ENCODE results near the gene ADAMTS18. TPM values are rescaled to one million over a fixed set of nuclear protein-coding genes. Genes with fewer than 3 reads are reported as not detected.
"Not testable (repeated sequence)": the region's sequence is repeated elsewhere in the genome, so short reads cannot be mapped to it uniquely, and the experiment has no call there.

Gene ADAMTS18
- total and polyA plus RNA-seq, 8 donors, result 0.18 to 4.6 (median 3.6) TPM; not detected in 1

DNA sequence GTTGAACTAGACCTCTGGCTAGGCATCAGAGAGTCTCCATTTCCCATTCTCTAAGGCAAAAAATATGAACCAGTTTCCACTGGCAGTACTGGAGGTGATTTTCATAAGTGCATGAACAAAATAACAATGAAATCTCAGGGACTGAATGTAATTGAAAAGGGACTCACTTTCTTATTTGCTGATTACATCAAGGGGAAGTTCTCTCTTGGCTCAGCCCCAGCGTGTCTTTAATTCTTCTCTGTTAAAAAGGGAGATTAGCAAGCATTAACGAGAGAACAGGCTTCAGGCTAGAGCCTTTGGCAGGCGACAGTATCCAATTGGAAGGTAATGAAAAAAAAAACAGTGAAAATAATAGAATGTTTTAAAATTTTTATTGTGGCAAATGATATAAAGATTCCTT, 34.0 kb upstream of the ADAMTS18 start:
- no peaks in the 10 kb centered on the region for H3K36me3 ChIP-seq
- intact Hi-C loops (cut with DNase I), result no loop called here
- no peak overlapping the region for H3K27ac ChIP-seq
- TF ChIP-seq, protein P1, sequence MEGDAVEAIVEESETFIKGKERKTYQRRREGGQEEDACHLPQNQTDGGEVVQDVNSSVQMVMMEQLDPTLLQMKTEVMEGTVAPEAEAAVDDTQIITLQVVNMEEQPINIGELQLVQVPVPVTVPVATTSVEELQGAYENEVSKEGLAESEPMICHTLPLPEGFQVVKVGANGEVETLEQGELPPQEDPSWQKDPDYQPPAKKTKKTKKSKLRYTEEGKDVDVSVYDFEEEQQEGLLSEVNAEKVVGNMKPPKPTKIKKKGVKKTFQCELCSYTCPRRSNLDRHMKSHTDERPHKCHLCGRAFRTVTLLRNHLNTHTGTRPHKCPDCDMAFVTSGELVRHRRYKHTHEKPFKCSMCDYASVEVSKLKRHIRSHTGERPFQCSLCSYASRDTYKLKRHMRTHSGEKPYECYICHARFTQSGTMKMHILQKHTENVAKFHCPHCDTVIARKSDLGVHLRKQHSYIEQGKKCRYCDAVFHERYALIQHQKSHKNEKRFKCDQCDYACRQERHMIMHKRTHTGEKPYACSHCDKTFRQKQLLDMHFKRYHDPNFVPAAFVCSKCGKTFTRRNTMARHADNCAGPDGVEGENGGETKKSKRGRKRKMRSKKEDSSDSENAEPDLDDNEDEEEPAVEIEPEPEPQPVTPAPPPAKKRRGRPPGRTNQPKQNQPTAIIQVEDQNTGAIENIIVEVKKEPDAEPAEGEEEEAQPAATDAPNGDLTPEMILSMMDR (IDR thresholded peaks at IDR 0.05), result no peak
- ATAC-seq, result no peak
- no peak for DNase-seq
- no peak overlapping the region for H3K4me3 ChIP-seq
- no peaks in the 10 kb centered on the region for H3K9me3 ChIP-seq
- H3K4me1 ChIP-seq, result no peaks in the 10 kb centered on the region
- H3K27me3 ChIP-seq, result no peaks in the 10 kb centered on the region

DNA sequence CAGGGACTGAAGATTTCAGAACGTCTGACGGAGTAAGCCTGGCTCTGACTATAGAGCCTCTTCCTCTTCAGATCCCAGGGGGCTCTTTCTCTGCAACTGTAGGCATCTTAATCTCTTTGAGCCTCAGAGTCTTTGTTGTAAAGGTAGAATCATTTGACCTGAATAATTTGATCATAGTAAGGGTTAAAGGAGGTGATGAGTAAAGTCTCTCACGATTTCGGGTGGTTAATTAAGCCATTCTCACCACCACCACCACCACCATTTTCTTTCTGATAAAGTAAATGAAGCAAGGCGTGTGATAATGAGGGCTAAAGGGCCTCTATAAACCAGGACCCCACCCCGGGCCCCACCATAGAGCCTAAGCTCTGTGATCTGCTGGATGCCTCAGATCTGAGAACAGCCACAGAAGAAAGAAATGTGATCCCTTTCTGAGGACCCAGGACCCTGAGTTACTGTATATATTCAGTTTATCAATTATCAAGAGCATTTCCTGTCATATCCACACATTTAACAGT, 33.0 kb upstream of the ADAMTS18 start:
- H3K4me3 ChIP-seq, result no peak overlapping the region
- intact Hi-C loops (cut with DNase I), result no loop called here
- no peak overlapping the region for H3K27ac ChIP-seq
- H3K9me3 ChIP-seq, result no peaks in the 10 kb centered on the region
- H3K4me1 ChIP-seq, result no peaks in the 10 kb centered on the region
- no peaks in the 10 kb centered on the region for H3K27me3 ChIP-seq
- ATAC-seq (no peak), DNase-seq (no peak)
- TF ChIP-seq, protein P1 (IDR thresholded peaks at IDR 0.05), result no peak
- no peaks in the 10 kb centered on the region for H3K36me3 ChIP-seq

DNA sequence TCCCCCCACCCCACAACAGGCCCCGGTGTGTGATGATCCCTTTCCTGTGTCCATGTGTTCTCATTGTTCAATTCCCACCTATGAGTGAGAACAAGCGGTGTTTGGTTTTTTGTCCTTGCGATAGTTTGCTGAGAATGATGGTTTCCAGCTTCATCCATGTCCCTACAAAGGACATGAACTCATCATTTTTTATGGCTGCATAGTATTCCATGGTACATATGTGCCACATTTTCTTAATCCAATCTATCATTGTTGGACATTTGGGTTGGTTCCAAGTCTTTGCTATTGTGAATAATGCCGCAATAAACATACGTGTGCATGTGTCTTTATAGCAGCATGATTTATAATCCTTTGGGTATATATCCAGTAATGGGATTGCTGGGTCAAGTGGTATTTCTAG, 28.8 kb upstream of the ADAMTS18 start:
- H3K4me3 ChIP-seq; ATAC-seq; intact Hi-C loops (cut with DNase I); DNase-seq; H3K4me1 ChIP-seq; H3K36me3 ChIP-seq; H3K9me3 ChIP-seq; H3K27ac ChIP-seq; H3K27me3 ChIP-seq: not testable (repeated sequence)

DNA sequence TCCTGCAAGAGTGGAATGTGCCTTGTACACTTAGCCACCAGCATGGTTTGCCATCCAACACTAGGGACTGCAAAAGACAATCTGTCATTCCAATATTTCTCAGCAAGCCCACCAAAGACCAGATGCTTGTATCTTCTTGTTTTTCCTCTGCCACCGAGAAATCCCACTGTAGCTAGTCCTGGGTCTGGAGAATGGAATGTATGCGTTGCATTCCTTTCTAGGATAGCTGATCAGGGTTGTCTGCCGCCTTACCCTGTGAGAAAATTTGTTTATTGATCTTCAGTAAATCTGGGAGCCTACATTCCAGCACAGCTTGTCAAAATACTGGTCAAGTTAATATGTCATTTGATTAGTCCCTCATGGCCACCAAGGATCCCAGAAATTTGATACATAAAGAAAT, 28.1 kb upstream of the ADAMTS18 start:
- Histone ChIP-seq H3K27ac (no peak overlapping the region), H3K9me3 (no peaks in the 10 kb centered on the region), H3K27me3 (no peaks in the 10 kb centered on the region), H3K4me3 (no peak overlapping the region), H3K4me1 (no peaks in the 10 kb centered on the region), H3K36me3 (no peaks in the 10 kb centered on the region)
- ATAC-seq (no peak), DNase-seq (no peak)
- TF ChIP-seq, protein P1 (IDR thresholded peaks at IDR 0.05), result no peak
- intact Hi-C loops (cut with DNase I), result no loop called here

DNA sequence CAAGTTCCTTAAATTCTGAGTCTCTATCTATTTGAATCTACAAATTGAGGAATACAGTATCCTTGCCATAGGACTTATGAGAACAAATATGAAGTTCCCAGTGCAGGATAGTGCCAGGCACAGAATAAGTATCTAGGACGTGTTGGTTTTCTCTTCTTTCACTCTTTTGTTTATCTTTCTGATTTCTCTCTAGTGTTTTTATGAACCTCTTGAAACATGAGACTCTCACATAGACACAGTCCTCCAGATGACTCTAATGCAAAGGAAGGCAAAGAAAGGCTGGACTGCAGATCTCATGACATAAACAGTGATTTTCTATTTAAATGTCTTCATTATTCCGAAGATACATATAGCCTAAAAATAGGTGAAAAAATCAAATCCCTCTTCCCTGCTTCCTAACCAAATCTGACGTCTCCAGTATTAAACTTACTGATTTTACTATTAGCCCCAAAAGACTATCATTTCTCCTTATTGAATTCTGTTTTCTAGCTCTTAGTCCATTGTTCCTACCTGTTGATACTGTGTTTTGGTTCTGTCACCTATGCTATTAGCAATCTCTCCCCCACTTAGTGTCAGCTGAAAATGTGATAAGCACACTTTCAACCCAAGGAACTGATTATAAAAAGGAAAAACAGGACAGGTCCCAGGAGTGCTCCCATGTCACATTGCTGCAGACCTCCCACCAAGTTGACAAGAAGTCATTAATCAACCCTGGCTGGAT, 24.9 kb upstream of the ADAMTS18 start:
- Histone ChIP-seq H3K4me3 (no peak overlapping the region), H3K4me1 (no peaks in the 10 kb centered on the region), H3K27ac (no peak overlapping the region), H3K36me3 (no peaks in the 10 kb centered on the region), H3K27me3 (no peaks in the 10 kb centered on the region), H3K9me3 (no peaks in the 10 kb centered on the region)
- DNase-seq (no peak), ATAC-seq (no peak)
- TF ChIP-seq, protein P1 (IDR thresholded peaks at IDR 0.05), result no peak
- intact Hi-C loops (cut with DNase I), result no loop called here

DNA sequence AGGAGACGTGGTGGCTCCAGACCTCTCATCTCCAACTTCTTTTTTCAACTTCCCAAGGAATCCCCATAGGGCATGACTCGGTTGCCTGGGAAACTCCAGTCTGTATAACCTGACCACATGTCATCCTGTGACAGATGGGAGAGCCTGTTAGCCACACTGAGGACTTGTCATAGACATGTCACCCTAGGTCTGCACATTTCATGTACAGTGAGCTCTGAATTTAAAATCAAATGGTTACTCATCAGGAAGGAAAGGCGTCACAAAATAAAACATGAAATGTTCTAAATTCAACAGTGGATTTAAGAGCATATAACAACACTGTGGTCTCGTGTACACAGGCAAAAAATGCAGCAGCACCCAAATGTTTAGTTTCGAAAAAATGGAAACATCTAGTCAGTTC, 22.2 kb upstream of the ADAMTS18 start:
- Histone ChIP-seq H3K27me3 (no peaks in the 10 kb centered on the region), H3K4me1 (no peaks in the 10 kb centered on the region), H3K4me3 (no peak overlapping the region), H3K36me3 (no peaks in the 10 kb centered on the region), H3K27ac (no peak overlapping the region), H3K9me3 (no peaks in the 10 kb centered on the region)
- ATAC-seq, result no peak
- no peak for DNase-seq
- intact Hi-C loops (cut with DNase I), result no loop called here
- TF ChIP-seq, protein P1 (IDR thresholded peaks at IDR 0.05), result no peak

All from left lung (tissue), 10 donors.